Measurements from ENCODE around the gene ATF4. TPM values are rescaled to one million over a fixed set of nuclear protein-coding genes. Genes with fewer than 3 reads are reported as not detected.

ATF4 gene
- total and polyA plus RNA-seq, 2 donors (not counting 3 experiments of a cell fraction or from before 2014, with no cell fraction given) = 312 to 668 TPM

DNA sequence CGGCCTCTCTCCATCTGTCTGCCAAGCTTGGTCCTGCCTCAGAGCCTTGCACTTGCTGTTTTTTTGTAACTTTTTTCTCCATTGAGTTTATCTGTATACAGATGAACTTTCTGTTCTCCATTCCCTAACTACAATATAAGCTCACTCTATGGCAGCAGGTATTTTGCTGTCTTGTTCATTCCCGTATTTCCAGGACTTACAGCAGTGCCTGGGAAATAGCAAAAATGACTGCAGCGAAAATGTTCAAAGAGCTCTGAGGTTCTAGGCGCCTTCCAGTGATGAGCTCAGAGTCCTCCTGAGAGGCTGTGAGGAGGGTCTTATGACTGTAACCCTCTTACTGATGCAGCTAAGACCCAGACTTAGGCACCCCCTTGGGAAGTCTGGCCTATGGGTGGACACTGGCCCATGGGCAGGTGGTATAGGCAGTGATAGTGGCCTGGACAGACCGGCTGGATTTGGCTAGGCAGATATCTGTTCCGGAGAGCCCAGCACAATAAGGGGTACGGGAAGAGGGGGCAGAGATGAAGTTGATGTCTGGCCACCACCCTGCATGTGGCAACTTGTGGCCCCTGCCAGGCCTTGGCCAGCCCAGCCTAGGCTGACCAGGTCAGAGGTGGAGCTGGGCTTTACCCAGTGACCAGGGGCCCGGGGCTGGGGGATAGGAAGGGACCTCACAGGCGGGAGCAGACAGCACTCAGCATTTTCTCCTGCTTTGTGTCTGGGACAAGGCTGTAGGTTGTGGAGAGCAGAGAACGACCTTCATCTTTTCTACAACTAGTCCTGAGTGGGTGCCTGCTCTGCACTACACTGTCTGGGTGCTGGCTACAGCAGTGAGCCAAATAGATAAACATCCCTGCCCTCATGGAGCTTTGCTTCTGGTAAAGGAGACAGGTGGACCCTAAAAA lies 4.6 kb downstream of the ATF4 start:
- dilution Hi-C loops (cut with MboI; ENCODE audit: extremely low pct_ligation_motif_present, low sequenced_read_pairs) = no loop called here
- Histone ChIP-seq H3K4me3 (replicated peaks in 1 of 3; ENCODE audit: insufficient read depth in 1 of 3, low read depth in 1 of 3, low read length in 3 of 3) (no peak overlapping the region), H4K20me1 (replicated peaks; ENCODE audit: control insufficient read depth, extremely low read depth, insufficient read depth, low read length) (no peaks in the 10 kb centered on the region), H3K27me3 (ENCODE audit: control insufficient read depth in 2 of 2, insufficient read depth in 2 of 2, low read length in 2 of 2) (no peaks in the 10 kb centered on the region), H3K9me1 (replicated peaks; ENCODE audit: control insufficient read depth, extremely low read depth, insufficient read depth, low read length) (no peaks in the 10 kb centered on the region), H3K27ac (ENCODE audit: insufficient read depth, low read depth, low read length) (no peak overlapping the region), H3K4me2 (ENCODE audit: insufficient read depth, low read length) (no peak overlapping the region), H3K4me1 (ENCODE audit: control insufficient read depth, extremely low read depth, insufficient read depth, low read length) (peaks cover 19% of the 10 kb centered on the region), H3K9ac (replicated peaks; ENCODE audit: extremely low read depth, insufficient read depth, low read length) (no peak overlapping the region), H3K36me3 (ENCODE audit: control insufficient read depth in 2 of 2, extremely low read depth in 1 of 2, insufficient read depth in 2 of 2, low read length in 2 of 2) (peaks cover 5 to 24% of the 10 kb centered on the region in 2 experiments), H3K79me2 (ENCODE audit: control insufficient read depth, insufficient read depth, low read length) (peaks cover 60% of the 10 kb centered on the region), H2AFZ (ENCODE audit: low read depth, low read length) (no peak overlapping the region), H3K9me3 (replicated peaks; ENCODE audit: control insufficient read depth, insufficient read depth, low read length) (no peaks in the 10 kb centered on the region)
- ChIA-PET CTCF (interaction anchor here (0.7 to 2.5 kb wide), 5 partner anchors 10 to 512 kb away, joined by 3 to 17 read pairs (median 4); partner anchors contain the start of gene RPL3), POLR2A (interaction anchor here (0.7 to 2.5 kb wide), 4 partner anchors 23 to 360 kb away, joined by 3 to 7 read pairs (median 4); partner anchors contain the start of gene MIEF1)
- TF ChIP-seq POLR2AphosphoS5 (IDR thresholded peaks at IDR 0.05; ENCODE audit: insufficient read depth, low read depth, low read length) (no peak), MAX (IDR thresholded peaks at IDR 0.05; ENCODE audit: insufficient read depth, insufficient read length) (no peak), GATA2 (IDR thresholded peaks at IDR 0.05; ENCODE audit: insufficient read depth, insufficient read length, low read depth, low read length) (no peak), POLR2A (IDR thresholded peaks at IDR 0.05; ENCODE audit: low read depth, low read length) (no peak), CTCF (IDR thresholded peaks at IDR 0.05; ENCODE audit: extremely low read depth in 1 of 2, insufficient read depth in 1 of 2, low read depth in 1 of 2, low read length in 2 of 2) (no peak), JUN (IDR thresholded peaks at IDR 0.05; ENCODE audit: borderline replicate concordance, insufficient read depth, insufficient read length, low read depth) (no peak), MYC (IDR thresholded peaks at IDR 0.05; ENCODE audit: low read depth, low read length) (no peak), EZH2 (IDR thresholded peaks at IDR 0.05; ENCODE audit: borderline replicate concordance, low read depth, low read length, severe bottlenecking) (no peak), FOS (IDR thresholded peaks at IDR 0.05; ENCODE audit: borderline replicate concordance, insufficient read depth, low read length) (no peak)
- no TSS peak for BruUV-seq (replicated peaks)
- DNase-seq (ENCODE audit: low read depth, low spot score) (no peak), FAIRE-seq (peak; percentile 65)
- intact Hi-C loops (cut with micrococcal nuclease) = loop anchor here (10.0 kb wide), 2 partner anchors 270 to 350 kb away; no protein-coding TSS in a partner anchor
